ENCODE data around the gene IGLON5. TPM values are rescaled to one million over a fixed set of nuclear protein-coding genes. Genes with fewer than 3 reads are reported as not detected.

IGLON5 gene
- total RNA-seq, 1 donor from 2014 or later = not detected

DNA sequence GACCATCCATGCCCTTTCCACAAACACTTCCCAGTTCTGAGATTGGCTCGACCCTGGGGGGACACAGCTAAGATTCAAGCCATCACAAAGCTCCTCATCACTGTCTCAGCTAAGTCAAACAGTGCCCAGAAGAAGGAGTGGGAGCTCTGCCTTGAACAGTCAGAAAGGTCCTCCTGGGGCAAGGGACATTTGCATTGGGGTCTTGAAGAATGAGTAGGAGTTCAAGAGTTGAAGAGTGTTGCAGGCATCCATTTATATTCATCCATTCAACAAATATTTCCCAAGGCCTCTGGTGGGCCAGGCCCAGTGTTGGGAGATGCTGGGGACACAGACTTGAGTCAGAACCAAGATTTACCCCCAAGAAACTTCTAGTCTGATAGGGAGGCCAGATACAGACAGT lies 6.5 kb downstream of the IGLON5 start:
- DNase-seq (ENCODE audit: low read depth in 2 of 2) = no peak

DNA sequence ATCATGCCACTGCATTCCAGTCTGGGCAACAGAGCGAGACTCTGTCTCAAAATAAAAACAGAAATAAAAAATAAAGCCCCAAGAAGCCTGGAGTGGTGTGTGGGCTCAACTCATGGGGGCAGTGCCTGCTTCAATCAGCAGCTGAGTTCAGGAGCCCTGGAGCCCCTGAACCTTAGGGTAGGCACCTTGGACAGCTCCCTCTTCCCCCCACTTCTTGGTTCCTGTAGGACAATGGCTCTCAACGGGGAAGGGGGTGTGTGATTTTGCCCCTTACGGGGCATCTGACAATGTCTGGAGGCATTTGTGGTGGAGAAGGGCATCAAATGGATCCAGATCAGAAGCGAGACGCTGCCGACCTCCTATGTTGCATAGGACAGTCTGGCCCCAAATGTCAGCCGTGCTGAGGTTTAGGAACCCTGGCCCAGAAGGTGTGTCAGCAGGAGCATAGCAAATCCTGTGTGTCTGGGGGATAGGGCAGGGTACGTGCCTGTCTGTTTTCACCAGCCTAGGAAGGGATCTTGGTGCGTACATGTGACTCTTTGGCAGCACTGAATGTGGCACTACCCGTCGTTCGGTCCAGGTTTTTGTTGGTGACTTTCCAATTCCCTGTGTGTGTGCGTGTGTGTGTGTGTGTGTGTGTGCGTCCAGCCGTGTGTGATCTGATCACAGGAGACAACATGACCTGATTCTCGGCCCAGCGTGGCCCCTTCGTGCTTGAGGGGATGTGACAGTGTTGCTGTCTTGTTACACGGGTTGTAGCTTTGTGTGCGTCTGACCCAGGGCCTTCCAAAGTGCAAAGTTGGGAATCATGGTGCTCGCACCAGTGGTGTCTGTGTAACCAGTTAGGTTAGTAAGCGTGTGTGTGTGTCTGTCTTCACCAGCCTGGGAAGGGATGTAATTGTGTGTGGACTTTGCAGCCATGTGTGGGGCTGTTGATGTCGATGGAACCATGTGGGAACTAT lies 7.5 kb downstream of the IGLON5 start:
- no peak for DNase-seq (ENCODE audit: low read depth in 2 of 2)

DNA sequence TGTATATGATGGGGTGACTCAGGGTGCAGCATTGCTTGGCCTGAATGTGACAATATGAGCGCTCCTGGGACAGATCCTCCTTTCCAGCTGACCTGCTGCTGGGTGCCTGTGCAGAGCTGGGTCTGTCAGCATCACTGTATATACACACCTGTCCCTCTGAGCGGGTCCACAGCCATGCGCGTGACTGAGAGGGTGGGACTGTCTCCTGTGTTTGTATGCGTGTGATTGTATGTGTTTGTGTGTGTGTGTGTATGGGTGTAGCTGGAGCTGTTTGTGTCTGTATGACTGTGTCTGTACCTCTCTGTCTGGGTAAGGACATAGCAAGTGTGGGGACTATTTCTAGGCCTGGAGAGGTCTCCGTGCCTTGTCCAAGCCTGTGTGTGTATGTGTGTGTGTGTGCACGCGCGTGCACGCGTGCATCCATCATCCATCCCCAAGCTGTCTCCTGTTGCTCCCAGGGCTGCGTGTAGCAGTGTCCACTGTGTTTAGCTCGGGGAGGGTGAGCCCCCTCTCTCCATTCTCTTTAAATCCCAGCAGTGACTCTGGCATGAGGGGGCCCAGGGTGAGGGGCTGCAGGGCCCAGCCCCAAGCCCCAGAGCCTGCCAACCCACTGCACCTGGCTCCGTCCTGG lies 8.3 kb downstream of the IGLON5 start:
- DNase-seq (ENCODE audit: low read depth in 2 of 2) = no peak

DNA sequence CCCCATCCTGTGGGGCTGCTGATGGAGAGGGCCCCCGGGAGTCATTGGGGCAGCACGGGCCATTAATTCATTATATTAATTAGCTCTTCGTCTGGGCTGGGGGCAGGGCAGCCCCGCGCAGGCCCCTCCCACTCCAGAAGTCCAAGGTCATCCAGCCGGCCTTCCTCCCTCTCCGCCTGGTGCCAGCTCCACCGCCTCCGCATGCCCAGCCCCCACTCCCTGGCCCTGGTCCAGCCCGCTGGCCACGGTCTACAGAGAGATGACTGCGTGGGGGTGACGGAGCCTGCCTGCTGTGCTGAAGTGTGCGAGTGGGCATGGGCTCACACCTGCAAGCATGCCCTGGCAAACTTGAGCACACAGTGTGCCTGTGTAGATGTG lies 8.8 kb downstream of the IGLON5 start:
- DNase-seq (ENCODE audit: low read depth in 2 of 2) = no peak

DNA sequence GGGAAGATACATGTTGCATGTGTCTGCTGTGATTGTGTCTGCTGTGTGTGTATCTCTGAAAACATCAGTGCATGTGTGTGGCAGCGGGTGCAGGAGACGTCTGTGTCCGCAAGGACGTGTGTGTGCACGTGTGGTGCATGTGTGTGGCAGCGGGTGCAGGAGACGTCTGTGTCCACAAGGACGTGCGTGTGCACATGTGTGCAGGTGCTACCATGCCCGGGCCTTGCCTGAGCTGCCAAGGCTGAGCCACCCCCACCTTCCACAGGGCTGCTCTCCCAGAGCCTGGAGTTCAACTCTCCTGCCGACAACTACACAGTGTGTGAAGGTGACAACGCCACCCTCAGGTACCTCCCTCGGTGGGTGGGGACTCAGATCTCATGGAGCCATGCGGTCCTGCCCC lies 10.4 kb downstream of the IGLON5 start:
- no peak for DNase-seq (ENCODE audit: low read depth in 2 of 2)

DNA sequence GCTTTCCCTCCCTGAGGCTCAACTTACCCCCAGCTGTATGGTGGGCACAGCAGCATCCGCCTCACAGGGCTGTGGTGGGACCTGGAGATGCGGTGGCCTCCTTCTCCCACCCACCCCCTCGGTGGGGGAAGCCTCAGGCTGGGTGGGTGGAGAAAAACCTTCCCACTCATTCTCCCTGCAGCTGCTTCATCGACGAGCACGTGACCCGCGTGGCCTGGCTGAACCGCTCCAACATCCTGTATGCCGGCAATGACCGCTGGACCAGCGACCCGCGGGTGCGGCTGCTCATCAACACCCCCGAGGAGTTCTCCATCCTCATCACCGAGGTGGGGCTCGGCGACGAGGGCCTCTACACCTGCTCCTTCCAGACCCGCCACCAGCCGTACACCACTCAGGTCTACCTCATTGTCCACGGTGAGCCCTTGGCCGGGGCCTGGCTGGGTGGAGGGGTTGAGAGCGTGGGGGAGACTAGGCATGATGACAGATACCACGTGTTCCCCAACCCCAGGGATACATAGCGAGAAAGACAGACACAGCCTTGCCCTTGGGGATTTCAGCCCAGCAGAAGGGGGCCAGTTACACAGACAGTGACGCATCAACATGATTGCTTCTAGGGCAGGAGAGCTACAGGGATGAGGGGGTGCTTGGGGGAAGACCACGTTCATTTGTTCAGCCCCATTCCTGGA lies 12.2 kb downstream of the IGLON5 start:
- no peak for DNase-seq (ENCODE audit: low read depth in 2 of 2)

DNA sequence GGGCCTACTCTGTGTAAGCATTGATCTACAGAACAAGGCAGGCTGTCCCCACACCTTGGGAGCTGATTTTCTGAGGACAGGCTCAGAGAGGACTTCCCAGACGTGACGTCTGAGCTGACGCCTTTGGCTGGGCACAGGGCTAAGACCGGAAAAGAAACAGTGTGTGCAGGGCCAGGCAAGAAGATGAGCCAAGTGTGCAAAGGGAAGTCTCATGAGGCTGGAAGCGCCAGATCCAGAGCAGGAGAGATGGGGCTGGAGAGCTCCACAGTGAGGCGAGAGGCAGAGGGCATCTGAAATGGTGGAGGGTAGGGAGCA lies 12.7 kb downstream of the IGLON5 start:
- DNase-seq (ENCODE audit: low read depth in 2 of 2) = no peak

DNA sequence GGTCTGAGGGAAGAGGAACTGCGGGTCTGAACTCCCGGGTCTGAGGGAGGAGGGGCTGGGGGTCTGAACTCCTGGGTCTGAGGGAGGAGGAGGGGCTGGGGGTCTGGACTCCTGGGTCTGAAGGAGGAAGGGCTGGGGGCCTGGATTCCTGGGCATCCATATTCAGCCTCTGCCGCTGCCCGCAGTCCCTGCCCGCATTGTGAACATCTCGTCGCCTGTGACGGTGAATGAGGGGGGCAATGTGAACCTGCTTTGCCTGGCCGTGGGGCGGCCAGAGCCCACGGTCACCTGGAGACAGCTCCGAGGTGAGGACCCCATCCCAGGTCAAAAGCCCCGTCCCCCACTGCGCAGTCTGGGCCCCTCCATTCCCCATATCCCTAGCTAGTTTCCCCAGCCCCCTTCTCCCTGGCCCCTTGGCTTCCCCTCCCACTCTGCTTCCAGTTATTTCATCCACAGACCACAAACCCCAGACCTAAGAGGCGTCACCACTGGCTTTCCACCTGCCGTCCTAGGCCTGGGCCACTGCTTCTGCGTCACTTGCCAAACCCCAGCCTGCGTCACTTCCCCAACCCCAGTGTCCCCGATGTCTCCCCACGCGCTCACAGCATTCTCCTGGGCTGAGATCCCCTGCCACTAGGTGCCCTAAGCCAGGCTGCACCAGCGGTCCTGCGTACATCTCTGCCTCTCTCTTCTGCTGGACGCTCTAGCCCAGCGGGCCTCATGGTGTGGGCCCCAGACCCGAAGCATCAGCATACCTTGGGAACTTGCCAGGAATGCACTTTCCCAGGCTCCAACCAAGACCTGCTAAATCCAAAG lies 13.9 kb downstream of the IGLON5 start:
- no peak for DNase-seq (ENCODE audit: low read depth in 2 of 2)

DNA sequence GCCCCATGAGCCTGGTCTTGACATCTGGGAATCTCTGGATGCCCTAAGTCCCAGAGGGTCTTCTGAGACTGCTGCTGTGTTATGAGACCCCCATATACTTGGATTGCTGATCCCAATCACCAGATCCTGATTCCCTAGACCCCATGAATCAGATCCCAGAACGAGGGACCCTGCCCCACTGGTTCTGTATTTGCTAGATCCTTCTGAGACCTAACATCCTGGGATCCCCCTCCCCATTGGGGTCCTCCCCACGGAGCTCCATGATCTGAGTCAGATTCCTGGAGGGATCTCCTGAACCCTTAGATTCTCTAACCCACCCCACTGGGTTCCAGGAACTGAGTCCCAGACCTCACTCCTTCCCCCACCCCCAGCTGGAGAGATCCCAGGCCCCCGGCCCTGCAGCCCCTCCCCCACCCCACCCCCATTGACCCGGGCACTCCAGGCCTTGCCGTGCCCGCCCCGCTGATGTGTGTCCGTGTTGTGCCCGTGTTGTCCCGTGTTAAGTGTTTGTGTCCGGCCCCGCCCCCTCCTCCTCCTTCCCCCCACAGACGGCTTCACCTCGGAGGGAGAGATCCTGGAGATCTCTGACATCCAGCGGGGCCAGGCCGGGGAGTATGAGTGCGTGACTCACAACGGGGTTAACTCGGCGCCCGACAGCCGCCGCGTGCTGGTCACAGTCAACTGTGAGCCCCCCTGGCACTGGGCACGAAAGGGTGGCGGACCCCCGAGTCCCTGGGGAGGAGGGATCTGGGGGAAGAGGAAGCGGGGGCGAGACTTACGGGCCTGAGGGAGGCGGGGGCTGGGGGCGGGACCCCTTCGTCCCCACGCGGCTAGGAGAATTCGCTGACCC lies 15.0 kb downstream of the IGLON5 start:
- DNase-seq (ENCODE audit: low read depth in 2 of 2) = no peak

DNA sequence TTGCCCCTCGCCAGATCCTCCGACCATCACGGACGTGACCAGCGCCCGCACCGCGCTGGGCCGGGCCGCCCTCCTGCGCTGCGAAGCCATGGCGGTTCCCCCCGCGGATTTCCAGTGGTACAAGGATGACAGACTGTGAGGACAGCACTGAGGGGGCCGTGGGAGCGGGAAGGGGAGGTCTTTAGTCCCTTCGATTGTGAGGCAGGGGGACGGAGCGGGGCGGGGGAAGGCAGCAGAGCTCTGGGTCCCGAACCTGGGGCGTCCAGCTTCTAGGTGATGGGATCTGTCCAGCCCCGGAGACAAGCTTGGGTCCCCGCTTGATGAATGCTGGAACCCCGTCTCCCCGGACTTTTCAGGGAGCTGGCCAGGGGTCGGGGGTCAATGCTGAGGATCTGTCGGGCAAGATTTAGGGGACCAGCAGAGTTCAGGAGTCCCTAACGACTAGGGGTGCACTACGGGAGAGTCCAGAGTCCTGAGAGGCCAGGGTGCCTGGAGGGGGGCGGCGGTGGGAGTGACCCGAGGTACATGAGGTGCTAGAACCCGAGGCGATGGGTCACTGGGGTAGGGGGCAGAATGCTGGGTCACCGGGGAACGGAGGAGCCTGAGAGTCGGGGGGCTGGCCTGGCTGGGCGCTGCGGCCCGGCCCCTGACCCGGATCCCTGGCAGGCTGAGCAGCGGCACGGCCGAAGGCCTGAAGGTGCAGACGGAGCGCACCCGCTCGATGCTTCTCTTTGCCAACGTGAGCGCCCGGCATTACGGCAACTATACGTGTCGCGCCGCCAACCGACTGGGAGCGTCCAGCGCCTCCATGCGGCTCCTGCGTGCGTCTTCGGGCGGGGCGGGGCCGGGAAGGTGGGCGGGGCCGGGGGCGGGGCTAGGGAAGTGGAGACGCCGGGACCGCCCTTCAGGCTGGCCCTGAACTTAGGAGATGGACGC lies 15.9 kb downstream of the IGLON5 start:
- peak; percentile 48 to 59 for DNase-seq (ENCODE audit: low read depth in 2 of 2)

DNA sequence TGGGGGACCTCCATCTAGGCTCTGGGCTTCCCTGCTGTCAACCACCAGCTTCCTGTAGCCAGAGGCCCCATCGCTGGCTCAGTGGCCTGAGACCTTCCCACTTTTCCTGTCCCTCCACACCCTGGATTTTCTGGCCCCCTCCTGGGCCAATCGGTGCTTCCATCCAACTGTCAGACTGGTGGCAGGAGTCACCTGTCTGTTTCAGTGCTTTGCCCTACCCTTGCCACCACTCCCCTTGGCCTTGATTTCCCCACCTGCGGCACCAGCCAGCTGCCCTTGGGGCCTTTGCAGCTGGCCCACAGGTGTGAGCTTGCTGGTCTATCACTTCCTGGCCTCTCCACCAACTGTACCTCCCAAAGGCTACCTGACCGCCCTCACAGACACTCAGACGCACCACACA lies 18.0 kb downstream of the IGLON5 start:
- no peak for DNase-seq (ENCODE audit: low read depth in 2 of 2)

DNA sequence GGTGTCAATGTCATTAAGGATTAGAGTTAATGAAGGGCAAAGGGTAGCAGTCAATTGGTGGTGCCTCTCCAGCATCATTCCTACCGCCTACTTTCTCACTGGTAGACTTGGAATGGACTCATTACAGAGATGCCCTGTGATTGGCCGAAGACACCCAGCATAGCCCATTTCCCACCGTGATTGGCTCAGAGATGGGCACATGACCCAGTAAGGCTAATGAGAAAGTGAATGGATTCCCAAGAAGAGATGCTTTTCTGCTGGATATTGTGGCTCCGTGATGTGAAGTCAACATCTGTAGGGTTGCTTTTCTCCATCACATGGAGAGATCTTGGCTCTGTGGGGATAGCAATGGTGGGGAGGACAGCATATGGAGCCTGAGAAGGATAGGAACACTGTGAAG lies 18.9 kb downstream of the IGLON5 start:
- no peak for DNase-seq (ENCODE audit: low read depth in 2 of 2)

DNA sequence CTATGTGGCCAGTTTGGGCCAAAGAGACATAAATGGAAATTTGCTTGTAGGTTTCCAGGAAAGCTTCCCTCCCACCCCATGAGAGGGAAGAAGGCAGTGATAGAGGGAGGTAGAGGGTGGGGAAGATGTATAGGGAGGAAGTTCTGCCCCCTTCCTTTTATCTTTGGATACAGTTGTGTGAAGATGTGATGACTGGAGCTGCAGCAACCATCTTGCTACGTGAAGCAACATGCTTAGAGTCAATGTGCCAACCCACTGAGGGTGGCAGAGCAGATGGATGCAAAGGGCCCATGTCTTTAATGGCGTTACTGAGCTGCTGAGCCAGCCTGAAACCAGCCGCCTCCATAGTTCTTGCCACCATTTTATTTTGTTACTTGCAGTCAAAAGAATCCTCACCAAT lies 19.7 kb downstream of the IGLON5 start:
- no peak for DNase-seq (ENCODE audit: low read depth in 2 of 2)

DNA sequence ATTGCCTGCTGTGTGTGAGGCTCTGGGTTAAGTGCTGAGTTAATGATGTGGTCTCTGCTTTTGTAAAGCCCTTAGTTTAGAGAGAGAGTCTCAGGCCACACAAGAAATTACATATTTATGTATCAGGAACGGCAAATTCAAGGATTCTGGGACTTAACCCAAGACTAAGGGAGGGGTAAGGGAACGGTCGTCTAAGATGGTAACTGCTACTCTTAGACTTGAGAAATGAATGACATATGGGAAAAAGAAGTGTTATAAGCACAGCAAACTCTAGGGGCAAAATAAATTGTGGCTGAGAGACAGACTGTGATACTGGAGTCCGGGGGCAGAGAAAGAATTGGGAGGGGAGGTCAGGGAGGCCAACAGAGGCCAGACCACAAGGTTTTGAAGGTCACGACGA lies 20.3 kb downstream of the IGLON5 start:
- DNase-seq (ENCODE audit: low read depth in 2 of 2) = no peak

DNA sequence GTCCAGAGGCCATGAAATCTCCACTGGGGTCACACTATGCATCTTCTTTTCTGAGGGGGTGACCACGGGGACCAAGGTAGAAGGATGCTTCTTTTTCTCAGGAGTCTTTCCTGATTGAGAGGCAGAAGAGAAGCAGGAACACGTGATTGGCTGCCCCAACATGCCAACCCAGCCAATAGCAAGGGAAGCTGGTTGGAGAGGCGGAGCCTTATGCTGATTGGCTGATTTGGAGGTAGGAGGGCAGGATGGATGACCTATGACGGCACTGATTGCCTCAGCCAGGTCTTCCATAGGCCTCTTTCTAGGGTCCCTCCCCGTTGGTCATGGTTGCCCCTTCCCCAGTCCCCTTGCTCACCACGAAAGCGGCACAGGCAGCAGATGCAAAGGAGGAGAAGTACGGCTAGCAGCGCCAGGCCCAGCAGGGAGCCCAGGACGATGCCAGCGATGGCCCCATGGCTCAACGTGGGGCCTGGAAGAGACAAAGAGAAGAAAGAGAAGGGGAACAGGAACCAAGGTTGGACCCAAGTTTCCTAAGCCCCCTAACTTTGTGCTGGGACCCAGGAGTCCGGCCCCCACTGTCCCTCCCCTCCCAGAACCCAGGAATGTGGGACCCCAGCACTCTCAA lies 22.5 kb downstream of the IGLON5 start:
- peak in 1 of 2 donors; percentile 28 for DNase-seq (ENCODE audit: low read depth in 2 of 2)

DNA sequence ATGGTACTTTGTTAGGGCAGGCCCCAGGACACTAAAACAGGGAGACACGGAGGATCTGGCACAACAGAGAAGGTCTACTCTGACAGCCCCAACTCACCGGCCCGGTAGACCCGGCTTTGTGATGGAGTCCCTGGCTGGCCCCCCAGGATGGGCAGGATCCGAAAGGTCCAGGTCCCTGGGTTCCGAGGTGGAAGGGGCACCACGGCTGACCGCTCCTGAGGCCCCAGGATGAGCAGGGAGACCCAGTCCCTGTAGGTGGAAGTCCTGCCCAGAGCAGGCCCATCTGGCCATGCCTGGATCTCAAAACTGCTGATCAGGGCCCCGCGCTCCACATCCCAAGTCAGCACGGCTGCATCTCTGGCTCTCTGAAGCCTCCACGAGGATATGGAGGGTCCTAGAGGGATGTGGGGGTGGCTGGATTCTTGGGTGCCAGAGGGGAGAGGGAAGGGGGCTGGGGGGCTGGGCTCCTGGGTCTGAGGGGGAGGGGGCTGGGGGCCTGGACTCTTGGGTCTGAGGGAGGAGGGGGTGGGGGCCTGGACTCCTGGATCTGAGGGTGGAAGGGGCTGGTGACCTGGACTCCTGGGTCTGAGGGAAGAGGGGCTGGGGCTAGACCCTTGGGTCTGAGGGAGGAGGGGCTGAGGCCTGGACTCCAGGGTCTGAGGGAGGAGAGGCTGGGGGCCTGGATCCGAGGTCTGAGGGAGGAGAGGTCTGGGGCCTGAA lies 25.9 kb downstream of the IGLON5 start:
- DNase-seq (ENCODE audit: low read depth in 2 of 2) = no peak

DNA sequence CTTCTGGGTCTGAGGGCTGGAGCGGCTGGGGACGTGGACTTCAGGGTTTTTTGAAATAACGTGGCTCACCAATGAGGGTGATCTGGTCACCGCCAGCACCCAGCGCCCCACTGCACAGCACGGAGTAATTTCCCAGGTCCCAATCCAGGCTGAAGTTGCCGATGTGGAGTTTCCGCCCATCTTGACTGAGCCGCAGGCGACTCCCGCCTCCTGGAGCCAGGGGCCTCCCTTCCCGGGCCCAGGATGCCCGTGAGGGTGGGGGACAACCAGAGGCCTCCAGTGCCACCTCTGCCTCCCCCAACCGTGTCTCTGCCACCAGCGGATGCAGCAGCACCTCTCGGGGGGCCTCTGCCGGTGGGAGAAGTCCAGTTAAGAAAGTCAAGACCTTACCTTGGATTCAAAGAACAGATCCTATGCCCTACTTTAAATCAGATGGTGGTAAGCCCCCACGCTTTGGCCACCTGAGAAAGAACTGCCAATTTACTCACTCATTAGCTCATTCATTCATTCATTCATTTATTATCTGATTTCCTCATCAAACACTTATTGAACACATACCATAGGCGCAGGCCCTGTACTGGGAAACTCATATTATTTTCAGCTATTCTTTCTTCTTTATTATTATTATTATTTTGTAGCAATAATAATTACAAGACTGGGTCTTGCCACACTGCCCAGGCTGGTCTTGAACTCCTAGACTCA lies 26.6 kb downstream of the IGLON5 start:
- no peak for DNase-seq (ENCODE audit: low read depth in 2 of 2)
